Activated T-cell treated with anti-CD3 and anti-CD28 coated beads, Interleukin-2, amount 50 U/mL, for 4 hours (primary cell): ENCODE results near the gene ANTXRL. TPM values are rescaled to one million over a fixed set of nuclear protein-coding genes. Genes with fewer than 3 reads are reported as not detected.
"Not testable (repeated sequence)": the region's sequence is repeated elsewhere in the genome, so short reads cannot be mapped to it uniquely, and the experiment has no call there.

Experiments
- ATAC-seq, 2 donors: fragments of 200-7000 bp; cut with Tn5 transposase; one replicate each; pipeline ENCODE4 v1.10.0; 2021
- DNase-seq: peaks from one replicate; pipeline ENCODE4 v3.0.0-alpha.2; 2020
- H3K27me3 Mint-ChIP-seq: one replicate; pipeline ENCODE4 v1.8.0; 2021; ENCODE audit warnings: low read depth, mixed read lengths
- H3K36me3 Mint-ChIP-seq: one replicate; pipeline ENCODE4 v1.8.0; 2022; ENCODE audit warnings: mixed read lengths; ENCODE audit not compliant: insufficient read depth
- H3K4me1 Mint-ChIP-seq: one replicate; pipeline ENCODE4 v1.8.0; 2021; ENCODE audit warnings: low read depth, mixed read lengths
- H3K4me3 Mint-ChIP-seq: one replicate; pipeline ENCODE4 v1.8.0; 2021; ENCODE audit warnings: mild to moderate bottlenecking, moderate library complexity, mixed read lengths
- H3K9me3 Mint-ChIP-seq: one replicate; pipeline ENCODE4 v1.8.0; 2021; ENCODE audit warnings: mixed read lengths
- total RNA-seq, 3 donors: library from RNA; stranded (reverse); gene quantifications; one replicate each; pipeline ENCODE4 v1.2.1, GENCODE V29; 2021

The ANTXRL gene
- total RNA-seq, result not detected

- ATAC-seq, result no peak
- peaks cover 21% of the 10 kb centered on the region for H3K4me1 Mint-ChIP-seq
- DNase-seq, result peak; percentile 3
- no peaks in the 10 kb centered on the region for H3K9me3 Mint-ChIP-seq
- peaks cover 11% of the 10 kb centered on the region for H3K27me3 Mint-ChIP-seq
- H3K4me3 Mint-ChIP-seq, result peak within 1 kb of the TSS; percentile 47
- no peaks in the 10 kb centered on the region for H3K36me3 Mint-ChIP-seq
Measured at GRCh38 chr10:46286991-46287693, at the start of gene ANTXRL. Gene ANTXRL (plus strand): TSS chr10:46286997. CDS start chr10:46287263, 266 bp downstream.

- no peak for ATAC-seq
- Mint-ChIP-seq H3K27me3 (no peaks in the 10 kb centered on the region), H3K4me1 (peaks cover 15% of the 10 kb centered on the region), H3K36me3 (peaks cover 64% of the 10 kb centered on the region), H3K9me3 (peaks cover 11% of the 10 kb centered on the region), H3K4me3 (no peak overlapping the region)
- DNase-seq, result no peak
Measured at GRCh38 chr10:46237815-46238510, 48.8 kb upstream of the ANTXRL start.

GRCh38 chr10:46239247-46239646, 47.5 kb upstream of the ANTXRL start:
- Mint-ChIP-seq H3K4me1 (peaks cover 23% of the 10 kb centered on the region), H3K27me3 (no peaks in the 10 kb centered on the region), H3K36me3 (peaks cover 72% of the 10 kb centered on the region), H3K4me3 (no peak overlapping the region), H3K9me3 (peaks cover 24% of the 10 kb centered on the region)
- no peak for DNase-seq
- no peak for ATAC-seq

- Mint-ChIP-seq H3K9me3 (peaks cover 27% of the 10 kb centered on the region), H3K4me3 (no peak overlapping the region), H3K36me3 (peaks cover 73% of the 10 kb centered on the region), H3K4me1 (peaks cover 26% of the 10 kb centered on the region), H3K27me3 (no peaks in the 10 kb centered on the region)
- no peak for ATAC-seq
- DNase-seq, result no peak
Measured at GRCh38 chr10:46239993-46240683, 46.7 kb upstream of the ANTXRL start.

GRCh38 chr10:46240684-46241565, 45.9 kb upstream of the ANTXRL start:
- peaks cover 70% of the 10 kb centered on the region for H3K36me3 Mint-ChIP-seq
- peaks cover 26% of the 10 kb centered on the region for H3K4me1 Mint-ChIP-seq
- ATAC-seq, result no peak
- no peak overlapping the region for H3K4me3 Mint-ChIP-seq
- DNase-seq, result no peak
- H3K9me3 Mint-ChIP-seq, result peaks cover 27% of the 10 kb centered on the region
- H3K27me3 Mint-ChIP-seq, result no peaks in the 10 kb centered on the region

- DNase-seq (no peak), ATAC-seq (no peak)
- Mint-ChIP-seq H3K27me3 (no peaks in the 10 kb centered on the region), H3K9me3 (peaks cover 27% of the 10 kb centered on the region), H3K36me3 (peaks cover 62% of the 10 kb centered on the region), H3K4me1 (peaks cover 21% of the 10 kb centered on the region), H3K4me3 (no peak overlapping the region)
Measured at GRCh38 chr10:46245381-46245900, 41.4 kb upstream of the ANTXRL start.

- not testable (repeated sequence) for H3K4me3 Mint-ChIP-seq, DNase-seq, H3K27me3 Mint-ChIP-seq
- peaks cover 52% of the 10 kb centered on the region for H3K36me3 Mint-ChIP-seq
- peak in 1 of 2 donors; percentile 23 for ATAC-seq
- H3K9me3 Mint-ChIP-seq, result peaks cover 27% of the 10 kb centered on the region
- peaks cover 12% of the 10 kb centered on the region for H3K4me1 Mint-ChIP-seq
Measured at GRCh38 chr10:46246400-46247180, 40.2 kb upstream of the ANTXRL start.

GRCh38 chr10:46247181-46247475, 39.7 kb upstream of the ANTXRL start:
- peaks cover 47% of the 10 kb centered on the region for H3K36me3 Mint-ChIP-seq
- peaks cover 12% of the 10 kb centered on the region for H3K4me1 Mint-ChIP-seq
- peaks cover 24% of the 10 kb centered on the region for H3K9me3 Mint-ChIP-seq
- no peak for DNase-seq
- no peak overlapping the region for H3K4me3 Mint-ChIP-seq
- no peak for ATAC-seq
- H3K27me3 Mint-ChIP-seq, result no peaks in the 10 kb centered on the region

GRCh38 chr10:46247808-46248569, 38.8 kb upstream of the ANTXRL start:
- Mint-ChIP-seq H3K4me3 (no peak overlapping the region), H3K4me1 (peaks cover 10% of the 10 kb centered on the region), H3K27me3 (no peaks in the 10 kb centered on the region), H3K9me3 (peaks cover 15% of the 10 kb centered on the region), H3K36me3 (peaks cover 39% of the 10 kb centered on the region)
- DNase-seq, result no peak
- ATAC-seq, result no peak

- DNase-seq, result no peak
- Mint-ChIP-seq H3K9me3 (peaks cover 8% of the 10 kb centered on the region), H3K36me3 (peaks cover 32% of the 10 kb centered on the region), H3K27me3 (no peaks in the 10 kb centered on the region), H3K4me1 (peaks cover 7% of the 10 kb centered on the region), H3K4me3 (no peak overlapping the region)
- ATAC-seq, result no peak
Measured at GRCh38 chr10:46248651-46249146, 38.1 kb upstream of the ANTXRL start.

- H3K27me3 Mint-ChIP-seq, H3K4me3 Mint-ChIP-seq, DNase-seq, ATAC-seq, H3K4me1 Mint-ChIP-seq, H3K9me3 Mint-ChIP-seq: not testable (repeated sequence)
- peaks cover 29% of the 10 kb centered on the region for H3K36me3 Mint-ChIP-seq
Measured at GRCh38 chr10:46249617-46250344, 37.0 kb upstream of the ANTXRL start.

GRCh38 chr10:46250481-46250880, 36.3 kb upstream of the ANTXRL start:
- no peak for ATAC-seq
- Mint-ChIP-seq H3K36me3 (peaks cover 29% of the 10 kb centered on the region), H3K4me1 (no peaks in the 10 kb centered on the region), H3K4me3 (no peak overlapping the region), H3K27me3 (no peaks in the 10 kb centered on the region), H3K9me3 (no peaks in the 10 kb centered on the region)
- no peak for DNase-seq
